ENCODE results near the gene PITPNM3.

The PITPNM3 gene

DNA sequence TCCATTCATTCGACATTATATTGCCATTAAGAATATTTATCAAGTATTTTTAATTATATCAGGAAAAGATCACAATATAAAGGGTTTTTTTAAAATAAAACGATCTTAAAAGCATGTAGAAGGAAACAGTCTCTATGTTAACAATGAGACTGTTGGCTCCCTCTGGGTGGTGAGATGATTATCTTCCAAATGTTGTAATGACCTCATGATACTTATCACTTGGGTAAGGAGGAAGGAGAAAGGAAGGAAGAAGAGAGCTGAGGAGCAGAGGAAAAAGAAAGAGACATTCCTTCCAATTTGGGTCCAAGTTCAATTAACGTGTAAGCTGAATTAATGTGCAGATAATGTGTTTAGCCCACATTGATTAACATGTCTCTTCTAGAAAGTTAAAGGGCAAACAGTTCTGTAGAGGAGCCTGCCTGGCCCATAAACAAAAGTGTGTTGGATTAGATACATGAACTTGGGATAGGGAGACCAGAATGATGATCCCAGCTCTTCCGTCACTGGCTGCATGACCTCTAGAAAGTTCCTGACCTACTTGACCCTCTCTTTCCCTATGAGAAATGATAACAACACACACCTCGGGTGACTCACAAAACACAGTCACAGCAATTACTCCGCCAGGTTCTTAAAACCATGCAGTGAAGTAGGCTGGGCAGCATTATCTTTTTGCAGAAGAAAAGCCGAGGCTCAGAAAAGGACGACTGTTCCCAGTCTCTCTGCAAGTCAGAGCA, 80.1 kb downstream of the PITPNM3 start:
- no peak for DNase-seq

DNA sequence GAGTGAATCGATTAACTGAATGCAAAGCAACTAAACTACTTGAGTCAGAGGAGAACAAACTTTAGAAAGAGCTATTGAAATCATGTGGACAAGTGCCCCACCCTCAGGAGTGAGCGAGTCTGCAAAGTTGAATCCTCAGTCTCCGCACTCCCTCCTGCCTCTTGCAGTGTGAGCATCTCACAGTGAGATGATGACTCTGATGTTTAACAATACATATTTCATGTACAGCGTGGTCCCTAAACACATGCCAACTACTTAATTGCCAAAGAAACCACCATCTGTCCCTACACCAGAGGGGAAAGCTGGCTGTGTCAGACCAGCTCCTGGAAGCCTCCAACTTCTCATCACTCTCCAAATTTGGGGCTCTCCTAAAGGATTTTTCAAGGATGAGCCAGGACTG, 80.9 kb downstream of the PITPNM3 start:
- no peak for DNase-seq

DNA sequence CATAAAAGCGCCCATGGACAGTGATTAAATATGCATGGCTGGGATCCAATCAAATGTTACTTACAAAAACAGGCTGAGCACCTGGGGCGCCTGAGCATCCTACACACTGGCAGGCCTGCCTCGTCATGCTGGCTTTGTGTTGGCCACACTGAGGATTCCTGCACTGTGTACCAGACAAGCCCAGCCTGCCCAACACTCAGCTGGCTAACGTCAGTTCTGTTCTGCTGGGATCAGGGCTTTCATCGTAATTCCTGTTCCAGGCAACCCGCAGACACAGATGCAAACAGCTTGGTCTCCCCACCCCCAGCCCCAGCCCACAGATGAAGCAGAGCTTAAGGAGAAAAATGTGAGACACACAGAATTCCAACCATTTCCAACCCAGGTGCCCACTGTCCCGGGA, 81.4 kb downstream of the PITPNM3 start:
- DNase-seq, result no peak

DNA sequence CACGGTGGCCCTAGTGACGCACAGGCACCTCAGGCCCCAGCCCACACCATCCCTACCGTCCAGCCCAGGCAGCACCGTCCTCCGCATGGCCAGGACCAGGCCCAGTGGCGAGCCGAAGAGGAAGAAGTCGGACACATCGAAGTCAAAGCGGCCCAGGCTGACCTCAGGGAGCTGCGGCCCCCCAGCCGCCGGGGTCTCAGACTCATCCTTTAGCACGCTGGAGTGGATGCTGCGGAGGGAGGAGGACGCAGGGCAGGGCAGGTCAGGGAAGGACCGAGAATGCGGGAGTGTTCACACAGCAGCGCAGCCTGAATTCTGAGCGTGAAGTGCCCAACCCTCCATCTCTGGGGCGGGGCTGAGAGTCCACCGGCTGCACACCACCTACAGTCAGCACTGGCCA, 82.0 kb downstream of the PITPNM3 start:
- no peak for DNase-seq

DNA sequence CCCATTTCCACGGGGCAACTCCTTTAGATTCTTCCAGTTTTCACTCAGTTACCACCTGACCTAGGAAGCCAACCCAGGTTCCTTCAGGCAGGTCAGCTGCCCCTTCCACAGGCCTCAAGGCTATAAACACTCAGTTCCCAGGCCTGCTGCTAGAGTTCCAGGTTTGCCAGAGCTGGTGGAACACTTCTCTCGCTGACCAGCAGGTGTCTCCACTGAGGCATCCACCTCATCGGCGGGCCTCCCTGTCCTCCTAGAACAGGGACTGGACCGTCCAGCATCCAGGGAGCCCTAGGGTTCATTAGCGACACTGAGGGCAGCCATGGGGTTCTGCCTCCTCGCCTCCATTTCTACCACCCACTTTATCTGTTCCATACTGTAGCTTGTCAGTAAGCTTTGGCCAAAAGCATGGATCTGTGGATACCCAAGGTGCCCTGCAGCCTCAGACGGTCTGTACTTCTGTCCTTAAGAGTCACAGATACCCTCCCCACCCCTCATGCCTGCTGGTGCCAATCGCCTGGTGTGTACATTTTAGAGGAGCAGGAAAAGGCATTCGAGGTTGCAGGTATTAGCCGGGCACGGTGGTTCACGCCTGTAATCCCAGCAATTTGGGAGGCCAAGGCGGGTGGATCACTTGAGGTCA, 83.1 kb downstream of the PITPNM3 start:
- no peak for DNase-seq

DNA sequence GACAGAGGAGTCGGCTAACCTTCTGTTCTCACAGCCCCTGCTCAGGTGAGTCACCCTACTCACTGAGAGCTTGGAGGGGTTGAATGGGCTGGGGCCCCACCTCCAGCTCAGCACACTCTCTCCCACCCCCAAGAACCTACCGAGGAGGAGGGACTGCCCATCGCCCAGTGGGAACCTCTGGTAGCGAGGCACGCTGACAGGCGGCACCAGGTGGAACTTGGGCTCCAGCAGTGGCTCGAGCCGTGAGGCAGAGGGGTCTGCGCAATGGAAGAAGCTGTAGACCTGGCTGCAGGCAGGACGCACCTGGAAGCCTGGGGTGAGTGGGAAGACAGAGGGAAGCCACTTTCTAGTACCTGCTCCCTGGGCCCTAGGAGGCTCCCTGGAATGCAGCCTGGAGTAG, 83.8 kb downstream of the PITPNM3 start:
- DNase-seq, result no peak

DNA sequence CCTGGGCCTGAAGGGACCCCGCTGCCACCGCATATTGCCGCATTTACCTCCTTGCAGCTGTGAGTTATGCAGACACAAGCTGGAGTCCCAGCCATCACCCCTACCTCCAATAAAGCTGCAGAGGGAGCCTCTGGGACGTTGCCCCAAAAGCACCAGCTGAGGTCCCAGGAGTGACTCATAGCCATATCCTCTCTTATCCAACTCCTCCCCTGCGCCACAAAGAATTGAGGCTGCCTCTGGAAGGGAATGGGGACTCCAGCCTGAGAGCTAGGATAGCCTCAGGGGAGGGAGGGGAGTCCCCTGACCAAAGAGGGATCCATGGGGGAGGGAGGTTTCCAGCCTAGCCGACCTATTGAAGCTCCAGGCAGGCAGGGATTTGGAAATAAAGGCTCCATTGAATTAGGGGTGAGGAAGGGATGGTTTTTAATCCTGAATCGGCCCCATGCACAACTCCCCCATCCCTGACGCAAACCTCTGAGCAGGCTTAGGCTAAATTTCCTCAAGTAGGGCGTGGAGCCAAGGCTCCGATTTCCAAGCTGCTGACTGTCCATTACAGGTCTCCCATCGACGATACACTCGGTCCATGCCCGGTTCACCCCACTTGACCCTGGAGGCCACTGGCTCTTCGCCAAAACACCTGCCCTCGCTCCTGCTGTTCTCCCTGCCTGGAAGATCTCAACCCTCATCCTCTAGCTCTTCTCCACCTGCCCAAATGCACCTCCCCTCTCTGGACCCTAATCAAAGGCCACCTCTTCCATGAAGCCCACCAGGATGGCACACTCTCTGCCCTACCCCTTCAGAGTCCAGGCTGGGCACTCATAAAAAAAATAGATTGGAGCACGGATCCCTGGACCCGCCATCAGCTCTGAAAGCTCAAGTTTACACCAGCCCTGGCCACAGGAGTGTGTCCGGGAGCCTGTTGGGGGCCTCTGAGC, 84.6 kb downstream of the PITPNM3 start:
- DNase-seq, result no peak

DNA sequence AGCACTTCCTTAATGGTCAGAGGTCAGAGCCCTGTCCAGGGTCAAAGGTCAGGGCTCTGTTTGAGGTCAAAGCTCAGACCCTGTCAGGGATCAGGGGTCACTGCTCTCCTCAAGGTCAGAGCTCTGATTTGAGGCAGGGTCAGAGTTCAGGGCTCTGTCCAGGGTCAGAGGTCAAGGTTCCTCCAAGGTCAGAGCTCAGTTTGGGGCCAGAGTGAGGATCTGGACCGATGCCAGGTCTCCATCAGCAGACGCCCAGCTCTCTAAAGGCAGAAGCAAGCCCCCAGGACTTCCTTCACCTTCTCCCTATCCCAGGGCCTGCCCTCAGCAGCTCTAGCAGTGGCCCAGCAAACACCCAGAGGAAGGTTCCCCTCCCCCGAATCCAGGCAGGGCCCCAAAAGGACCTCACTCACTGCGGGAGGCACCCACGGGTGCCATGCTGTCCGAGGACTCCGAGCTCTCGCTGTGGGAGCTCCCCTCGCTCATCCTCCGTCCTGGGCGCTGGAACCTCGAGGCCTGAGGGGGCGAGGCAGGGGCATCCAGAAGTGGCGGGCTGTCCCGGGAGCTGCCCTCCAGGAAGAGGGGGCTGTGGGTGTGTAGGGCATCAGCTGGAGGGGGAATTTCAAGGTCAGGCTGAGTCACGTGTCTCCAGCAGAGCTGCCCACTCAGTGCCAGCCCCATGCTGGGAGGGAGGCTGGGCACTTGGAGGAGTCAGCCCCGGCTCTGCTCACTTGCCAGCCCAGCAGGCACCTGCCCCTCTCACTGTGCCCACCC, 85.4 kb downstream of the PITPNM3 start:
- no peak for DNase-seq

DNA sequence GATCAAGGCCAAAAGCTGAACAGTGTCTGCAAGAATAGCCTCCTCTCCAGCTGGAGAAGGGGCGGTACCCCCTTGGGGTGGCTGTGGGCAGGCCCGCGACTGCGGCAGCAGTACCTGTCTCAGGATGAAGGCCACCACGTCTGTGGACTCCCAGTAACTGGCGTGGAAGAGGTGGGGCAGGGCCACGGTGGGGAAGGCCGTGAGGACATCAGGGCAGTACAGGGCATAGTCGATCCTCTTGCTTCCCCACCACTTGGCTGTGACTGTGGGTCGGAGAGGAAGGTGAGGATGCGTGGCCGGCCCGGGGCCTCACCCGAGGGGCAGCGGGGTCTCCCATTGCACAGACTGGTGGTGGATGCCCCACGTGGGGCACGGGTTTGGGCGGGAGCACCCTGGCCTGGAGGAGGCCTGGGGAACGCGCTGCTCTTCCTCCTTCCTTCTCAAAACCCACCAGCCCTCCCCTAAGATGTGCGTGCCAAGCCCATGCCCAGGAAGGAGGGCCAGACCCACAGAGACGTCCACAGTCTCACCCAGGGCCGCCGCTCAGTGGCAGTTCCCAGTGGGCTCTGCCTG, 86.1 kb downstream of the PITPNM3 start:
- no peak for DNase-seq

DNA sequence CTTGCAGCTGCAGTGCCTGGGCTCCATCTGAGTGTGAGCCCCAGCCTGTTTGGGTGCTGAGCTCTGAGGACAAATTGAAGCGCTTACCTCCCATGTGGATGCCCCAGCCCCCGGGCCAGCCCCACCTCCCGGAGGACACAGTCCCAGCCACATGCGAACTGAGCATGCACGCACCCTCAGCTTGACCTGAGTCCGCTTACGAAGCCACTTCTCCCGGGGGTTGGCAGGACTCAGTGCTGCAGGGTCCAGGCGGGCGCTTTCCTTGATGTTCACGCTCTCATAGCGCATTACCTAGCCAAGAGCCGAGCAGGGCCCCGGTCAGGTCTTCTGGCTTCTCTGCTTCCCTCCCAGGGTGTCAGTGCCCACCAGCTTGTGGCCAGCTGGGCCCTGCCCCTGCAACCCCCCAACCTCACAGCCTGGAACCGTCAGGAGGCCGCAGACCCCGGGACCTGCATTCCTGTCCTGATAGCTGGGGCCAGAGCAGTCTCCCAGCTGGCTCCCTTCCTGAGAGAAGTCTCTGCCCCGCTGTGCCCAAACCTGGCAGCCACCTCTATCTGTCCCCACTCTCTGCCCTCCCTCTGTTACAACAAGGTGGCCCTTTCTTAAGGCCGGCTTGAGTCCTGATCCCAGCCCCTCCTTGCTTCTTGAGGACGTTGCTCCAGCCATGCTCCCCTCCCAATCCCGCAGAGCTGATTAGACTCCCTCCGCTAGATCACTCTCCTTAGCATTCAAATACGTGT, 88.1 kb downstream of the PITPNM3 start:
- no peak for DNase-seq

DNA sequence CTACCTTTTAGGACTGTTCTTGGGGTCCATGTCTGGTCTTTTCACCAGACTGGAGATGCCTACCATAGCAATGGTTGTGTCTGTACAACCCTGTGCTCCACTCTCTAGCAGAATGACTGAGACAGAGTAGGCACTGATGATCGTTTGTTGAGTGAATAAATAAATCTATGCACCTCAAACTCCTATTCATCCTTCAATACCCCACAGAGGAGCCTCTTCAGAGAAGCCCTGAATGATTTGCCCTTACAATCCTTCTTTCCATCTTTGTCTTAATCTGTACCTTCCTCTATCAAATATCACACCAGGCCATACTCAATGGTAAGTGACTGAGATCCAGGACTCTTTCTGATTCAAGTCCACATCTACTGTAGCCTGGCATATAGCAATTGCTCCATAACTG, 88.8 kb downstream of the PITPNM3 start:
- DNase-seq, result no peak

DNA sequence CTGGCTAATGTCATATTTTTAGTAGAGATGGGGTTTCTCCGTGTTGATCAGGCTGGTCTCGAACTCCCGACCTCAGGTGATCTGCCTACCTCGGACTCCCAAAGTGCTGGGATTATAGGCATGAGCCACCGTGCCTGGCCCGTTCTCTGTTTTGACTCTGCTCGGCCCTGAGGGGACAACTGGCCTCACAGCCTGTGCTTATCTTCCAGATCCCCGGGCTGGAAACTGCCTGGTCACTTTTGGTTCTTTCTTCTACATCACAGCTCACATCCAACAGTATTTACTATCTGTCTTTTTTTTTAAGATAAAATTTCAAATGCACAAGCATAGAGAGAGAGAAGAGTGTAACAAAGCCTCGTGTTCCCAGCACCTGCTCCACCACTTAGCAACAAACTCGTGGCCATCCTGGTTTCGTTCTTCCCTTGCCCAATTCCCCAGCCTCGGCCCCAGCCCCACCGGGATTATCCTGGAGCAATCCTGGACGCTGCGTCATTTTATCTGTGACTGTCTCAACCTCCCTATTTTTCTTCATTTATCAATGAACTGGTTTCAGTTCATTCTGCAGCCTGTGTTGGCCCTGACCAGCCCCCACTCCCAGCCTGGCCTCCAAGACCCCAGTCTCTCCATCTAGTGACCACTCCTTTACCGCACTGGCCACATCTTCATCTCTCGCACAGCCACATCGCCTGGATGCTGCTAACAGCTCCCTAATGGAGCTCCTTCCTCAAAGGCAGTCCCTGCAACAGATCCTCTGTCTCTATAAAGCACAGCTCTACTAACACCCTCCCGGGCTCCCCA, 91.0 kb downstream of the PITPNM3 start:
- DNase-seq, result no peak

DNA sequence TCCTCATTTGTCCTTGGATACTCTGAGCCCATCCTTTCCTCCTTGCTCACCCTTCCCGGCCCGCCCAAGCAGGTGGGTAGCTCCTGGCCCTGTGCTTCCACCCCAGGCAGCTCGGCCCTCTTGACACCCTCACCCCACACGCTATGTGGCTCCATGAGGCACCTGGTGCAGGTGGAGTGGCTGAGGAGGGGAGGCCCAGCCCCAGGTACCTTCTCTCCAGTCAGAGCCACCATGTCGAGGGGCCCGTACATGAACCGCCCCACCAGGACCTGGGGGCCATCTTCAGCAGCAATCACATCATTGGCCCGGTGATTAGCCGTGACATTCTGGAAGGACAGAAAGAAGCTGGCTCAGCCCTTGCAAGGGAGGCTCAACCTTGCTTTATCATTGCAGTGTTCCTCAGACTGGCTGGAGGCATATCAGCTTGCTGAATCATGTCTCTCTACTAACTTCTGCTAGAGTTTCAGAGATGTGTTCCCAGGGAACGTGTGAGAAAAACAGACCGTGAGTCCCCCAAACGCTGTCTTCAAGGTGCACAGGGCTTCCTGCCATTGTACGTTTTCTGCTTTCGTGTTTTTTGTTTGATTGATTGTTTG, 91.8 kb downstream of the PITPNM3 start:
- DNase-seq, result no peak

DNA sequence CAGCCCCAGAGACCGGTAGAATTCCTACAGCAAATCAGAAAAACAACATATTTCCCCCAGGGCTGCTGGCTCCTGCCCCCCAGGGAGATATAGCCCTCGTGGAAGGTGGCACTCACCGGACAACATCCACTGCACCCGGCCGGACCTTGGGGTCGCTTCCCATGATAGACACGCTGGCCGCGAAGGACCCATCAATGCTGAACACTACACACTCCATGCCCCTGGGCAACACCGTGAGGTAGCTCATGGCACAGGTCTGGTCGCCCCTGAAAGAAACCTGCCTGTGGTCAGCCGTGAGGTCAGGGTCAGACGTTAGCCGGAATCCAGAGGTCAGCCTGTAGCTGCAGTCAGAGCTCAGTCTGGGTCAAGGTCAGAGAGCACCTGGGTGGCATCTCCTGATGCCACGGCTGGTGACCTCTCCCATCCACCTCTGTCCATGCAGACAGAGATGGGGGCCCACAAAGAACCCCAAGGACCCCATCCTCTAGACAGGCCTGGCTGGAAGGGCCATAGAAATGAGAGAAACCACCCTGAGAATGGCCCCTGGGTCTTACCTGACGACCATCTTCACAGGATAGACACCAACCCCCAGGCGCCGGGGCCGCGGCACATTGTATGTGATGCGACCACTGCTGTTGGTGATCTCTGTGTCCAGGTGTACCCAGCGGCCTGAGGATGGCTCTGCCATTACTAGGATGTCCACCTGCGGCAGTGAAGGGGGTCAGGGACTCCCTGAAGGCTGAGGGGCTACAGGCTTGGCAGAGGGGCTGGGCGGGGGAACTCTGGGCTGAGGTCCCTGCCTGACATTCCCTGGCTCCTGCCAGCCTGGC, 92.5 kb downstream of the PITPNM3 start:
- DNase-seq, result no peak

DNA sequence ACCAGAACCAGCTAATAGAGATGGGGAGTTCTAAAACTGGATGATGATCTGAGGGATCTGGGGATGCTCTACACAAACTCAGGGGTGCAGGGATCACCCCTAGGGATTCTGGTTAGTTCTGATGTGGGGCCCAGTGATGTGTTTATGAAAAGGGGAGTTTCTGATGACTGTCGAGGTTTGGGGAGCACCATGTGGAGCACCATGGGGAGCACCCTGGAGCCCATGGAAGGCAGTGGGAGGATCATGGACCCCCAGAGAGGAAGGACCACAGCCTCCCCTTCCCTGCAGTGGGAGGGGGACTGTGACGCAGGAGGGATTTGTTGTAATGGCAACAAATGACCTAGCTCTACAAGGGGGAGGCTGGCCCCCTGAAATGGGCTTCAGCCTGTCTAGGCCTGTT, 93.7 kb downstream of the PITPNM3 start:
- DNase-seq, result no peak

DNA sequence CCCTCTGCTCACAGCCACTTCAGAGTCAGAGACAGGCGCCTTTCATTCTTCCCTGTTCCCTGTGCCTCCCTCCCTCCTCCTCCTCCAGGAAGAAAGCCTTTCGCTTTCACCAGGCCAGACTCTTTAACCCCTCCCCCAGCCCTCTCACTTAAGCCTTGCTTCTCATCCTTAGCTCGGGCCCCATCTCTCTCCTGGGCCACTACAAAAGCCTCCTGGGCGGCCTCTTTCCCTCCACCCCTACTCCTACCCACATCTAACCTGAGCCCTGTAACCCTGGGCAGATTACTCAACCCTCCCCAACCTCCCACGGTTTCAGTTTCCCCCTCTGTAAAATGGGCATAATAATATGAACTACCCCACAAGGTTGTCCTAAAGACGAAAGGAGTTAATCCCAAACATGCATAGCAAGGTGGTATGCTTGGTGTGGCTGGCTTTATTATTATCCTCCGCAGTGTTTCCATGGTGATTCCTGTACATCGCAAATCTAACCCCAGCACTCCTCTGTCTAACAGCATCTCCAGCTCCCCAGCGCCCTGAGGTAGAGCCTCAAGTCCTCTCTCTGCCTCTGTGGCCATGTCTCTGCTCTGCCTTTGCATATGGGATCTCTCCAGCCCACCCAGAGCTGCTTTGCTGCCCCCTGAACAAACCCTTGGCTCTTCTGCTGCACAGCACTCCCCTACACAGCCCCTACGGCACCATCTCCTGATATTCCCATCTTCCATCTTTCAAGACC, 94.4 kb downstream of the PITPNM3 start:
- no peak for DNase-seq

DNA sequence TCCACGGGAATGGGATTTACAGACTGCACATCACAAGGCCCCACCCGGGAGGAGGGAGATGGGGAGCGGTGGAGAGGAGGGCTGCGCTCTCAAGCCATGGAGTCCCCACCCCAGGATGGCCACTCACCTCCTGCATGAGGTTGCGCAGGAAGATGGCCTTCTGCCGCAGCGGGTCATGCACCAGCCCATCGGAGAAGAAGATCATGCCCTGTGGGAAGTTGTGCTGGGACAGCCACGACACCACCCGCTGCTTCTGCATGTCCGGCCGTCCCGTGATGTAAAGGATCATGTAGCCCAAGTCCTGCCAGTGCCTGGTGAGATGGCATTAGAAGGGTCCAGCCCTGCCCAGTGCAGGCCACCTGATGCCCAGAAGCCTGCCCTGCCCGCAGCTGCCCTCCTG, 95.1 kb downstream of the PITPNM3 start:
- no peak for DNase-seq

DNA sequence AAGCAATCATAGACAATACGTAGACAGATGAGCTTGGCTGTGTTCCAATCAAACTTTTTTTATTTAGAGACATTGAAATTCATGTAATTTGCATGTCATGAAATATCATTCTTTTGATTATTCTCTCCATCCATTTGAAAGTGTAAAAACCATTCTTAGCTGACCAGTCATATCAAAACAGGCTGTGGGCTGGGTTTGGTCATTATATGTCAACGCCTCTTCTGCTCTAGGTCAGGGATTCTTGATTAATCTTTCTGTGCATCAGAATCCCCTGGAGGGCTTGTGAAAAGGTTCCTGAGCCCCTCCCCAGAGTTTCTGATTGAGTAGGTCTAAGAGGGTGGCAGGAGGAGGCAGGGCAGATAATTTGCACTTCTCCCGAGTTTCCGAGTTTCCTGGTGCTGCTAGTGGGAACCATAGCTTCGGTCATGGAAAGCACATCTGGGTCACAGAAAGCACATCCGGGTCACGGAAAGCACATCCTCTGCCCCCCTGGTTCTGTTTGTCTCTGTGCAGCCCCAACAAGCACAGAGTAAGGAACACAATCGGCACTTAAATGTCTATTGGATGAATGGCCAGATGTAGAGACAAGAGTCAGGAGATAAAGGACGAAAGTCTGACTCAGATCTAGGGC, 95.7 kb downstream of the PITPNM3 start:
- no peak for DNase-seq
